A549 (cell line): ENCODE measurements around the gene MXD4.

ENCODE experiments used
- CEBPB ChIP-seq, 2 experiments: fragments of >200 bp in 1 of 2; sonication (Bioruptor Twin) in 1 of 2; formaldehyde crosslinking in 1 of 2; IDR thresholded peaks; 2 replicates each; pipeline ENCODE4 v1.6.1; 2012 to 2016
- CTCF ChIP-seq: fragments of >200 bp; sonication (Bioruptor Twin); formaldehyde crosslinking; IDR thresholded peaks from 3 replicates; pipeline ENCODE4 v1.5.1; 2016
- MAZ ChIP-seq: fragments of 150-350 bp; IDR thresholded peaks from 2 replicates; pipeline ENCODE4 v1.6.1; 2014; ENCODE audit warnings: antibody characterized with exemption, low read depth, low read length, borderline replicate concordance

DNA sequence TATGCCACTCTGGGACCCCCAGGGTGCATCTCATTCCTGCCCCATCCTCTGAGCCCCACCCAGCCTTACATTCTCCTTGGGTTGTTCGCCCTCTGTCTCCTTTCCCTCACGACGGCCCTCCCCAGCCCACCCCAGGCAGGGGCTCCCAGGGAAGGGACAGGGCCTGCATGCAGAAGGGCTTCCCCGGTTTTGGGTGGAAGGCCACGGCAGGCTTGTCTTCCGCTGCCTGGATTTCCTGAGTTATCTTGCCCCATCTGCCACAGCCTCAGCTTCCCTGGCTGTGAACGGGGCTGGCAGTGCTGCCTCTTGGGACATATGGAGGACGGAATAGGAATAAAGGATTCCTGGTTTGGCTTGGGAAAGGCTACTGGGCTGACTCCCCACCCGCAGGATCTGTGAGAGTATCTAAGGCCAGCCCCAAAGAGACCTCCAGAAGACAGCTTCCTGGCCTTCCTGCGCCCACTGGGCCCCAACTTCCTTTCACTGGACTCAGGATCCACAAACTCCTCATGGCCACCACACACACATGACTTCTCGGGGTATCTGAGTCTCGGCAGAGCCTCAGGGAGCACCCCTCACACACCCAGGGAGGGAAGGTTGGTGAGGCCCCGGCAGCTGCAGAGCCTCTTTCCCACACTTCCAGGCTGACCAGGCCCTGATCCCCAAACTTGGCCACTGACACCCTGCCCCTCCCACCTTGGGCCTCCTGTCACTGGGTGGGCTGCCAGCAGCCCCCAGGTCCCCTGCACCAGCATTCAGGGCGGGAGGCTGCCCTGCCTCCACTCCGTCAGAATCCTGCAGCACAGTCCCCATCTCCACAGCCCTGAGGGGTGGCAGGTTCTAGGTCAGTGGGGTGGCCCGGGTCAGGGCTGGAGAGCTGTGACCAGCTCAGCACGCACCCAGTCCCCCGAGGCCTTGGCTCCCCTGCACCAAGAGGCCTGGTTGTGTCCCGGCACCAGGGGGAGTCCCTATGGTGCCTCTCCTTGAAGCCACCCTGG lies 3.5 kb upstream of the MXD4 start:
- no peak for TF ChIP-seq CEBPB (IDR thresholded peaks at IDR 0.05)
- no peak for TF ChIP-seq MAZ
- TF ChIP-seq CTCF, result no peak
